Progenitor cell of endocrine pancreas (in vitro differentiated cells): ENCODE results near the gene ABCA10. TPM values are rescaled to one million over a fixed set of nuclear protein-coding genes. Genes with fewer than 3 reads are reported as not detected.
"Not testable (repeated sequence)": the region's sequence is repeated elsewhere in the genome, so short reads cannot be mapped to it uniquely, and the experiment has no call there.

ENCODE experiments used
- DNase-seq: peaks from one replicate; pipeline ENCODE4 v3.0.0; 2021; ENCODE audit warnings: low spot score; ENCODE audit not compliant: unreplicated experiment
- H3K27ac Mint-ChIP-seq: 2 replicates; pipeline ENCODE4 v1.8.0; 2021; ENCODE audit warnings: mild to moderate bottlenecking, moderate library complexity, mixed read lengths
- H3K27me3 Mint-ChIP-seq: 2 replicates; pipeline ENCODE4 v1.8.0; 2021; ENCODE audit warnings: mixed read lengths
- H3K36me3 Mint-ChIP-seq: 2 replicates; pipeline ENCODE4 v1.8.0; 2022; ENCODE audit warnings: mixed read lengths; ENCODE audit not compliant: insufficient read depth
- H3K4me1 Mint-ChIP-seq: 2 replicates; pipeline ENCODE4 v1.8.0; 2021; ENCODE audit warnings: low read depth, mixed read lengths
- H3K4me3 Mint-ChIP-seq: 2 replicates; pipeline ENCODE4 v1.8.0; 2021; ENCODE audit warnings: low read depth, mild to moderate bottlenecking, moderate library complexity, mixed read lengths
- H3K9me3 Mint-ChIP-seq: 2 replicates; pipeline ENCODE4 v1.8.0; 2021; ENCODE audit warnings: low read depth, mixed read lengths
- CTCF ChIP-seq: fragments of 200-600 bp; sonication (generic); IDR thresholded peaks from one replicate; pipeline ENCODE4 v1.5.0; 2021; ENCODE audit warnings: antibody characterized with exemption, mild to moderate bottlenecking; ENCODE audit not compliant: unreplicated experiment
- total RNA-seq: library from RNA; stranded (reverse); gene quantifications from 2 replicates; pipeline ENCODE4 v1.2.1, GENCODE V29; 2021

ABCA10 gene
- total RNA-seq, 1 donor from 2014 or later, result 0.17 TPM

DNA sequence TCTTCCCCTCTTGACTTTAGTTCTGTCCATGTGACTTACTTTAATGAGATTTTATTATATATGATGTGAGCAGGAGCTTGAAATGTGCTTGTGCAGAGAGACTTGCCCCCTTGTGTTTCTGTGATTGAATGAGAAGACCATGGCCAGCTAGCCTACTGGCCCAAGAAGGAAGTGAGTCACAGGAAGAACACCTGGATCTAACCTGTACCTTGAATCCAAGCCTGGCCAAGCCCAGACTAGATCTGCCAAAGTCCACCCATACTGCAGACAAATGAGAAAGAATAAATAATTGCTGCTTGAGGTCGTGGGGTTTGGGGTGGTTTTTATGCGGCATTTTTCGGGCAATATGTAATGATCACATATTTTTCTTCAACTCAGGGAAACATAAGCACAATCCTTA lies 9.6 kb downstream of the ABCA10 start:
- peaks cover 4% of the 10 kb centered on the region for H3K9me3 Mint-ChIP-seq
- no peak for DNase-seq
- H3K27ac Mint-ChIP-seq, result no peak overlapping the region
- peaks cover 15% of the 10 kb centered on the region for H3K4me1 Mint-ChIP-seq
- H3K27me3 Mint-ChIP-seq, result no peaks in the 10 kb centered on the region
- H3K4me3 Mint-ChIP-seq, result no peak overlapping the region
- TF ChIP-seq CTCF, result no peak
- no peaks in the 10 kb centered on the region for H3K36me3 Mint-ChIP-seq

- no peaks in the 10 kb centered on the region for H3K27me3 Mint-ChIP-seq
- no peak for TF ChIP-seq CTCF
- H3K27ac Mint-ChIP-seq, result no peak overlapping the region
- H3K4me3 Mint-ChIP-seq, result no peak overlapping the region
- H3K9me3 Mint-ChIP-seq, result peaks cover 15% of the 10 kb centered on the region
- no peaks in the 10 kb centered on the region for H3K36me3 Mint-ChIP-seq
- DNase-seq, result no peak
- H3K4me1 Mint-ChIP-seq, result no peaks in the 10 kb centered on the region
Observed at GRCh38 chr17:69213059-69213813, 15.4 kb downstream of the ABCA10 start.

- no peak overlapping the region for H3K4me3 Mint-ChIP-seq
Observed at GRCh38 chr17:69208640-69209039, 20.0 kb downstream of the ABCA10 start.

GRCh38 chr17:69207151-69207550 lies 21.5 kb downstream of the ABCA10 start:
- no peaks in the 10 kb centered on the region for H3K4me1 Mint-ChIP-seq
- peaks cover 8% of the 10 kb centered on the region for H3K9me3 Mint-ChIP-seq
- DNase-seq, result no peak
- no peaks in the 10 kb centered on the region for H3K36me3 Mint-ChIP-seq
- no peak overlapping the region for H3K4me3 Mint-ChIP-seq
- TF ChIP-seq CTCF, result no peak
- no peak overlapping the region for H3K27ac Mint-ChIP-seq
- no peaks in the 10 kb centered on the region for H3K27me3 Mint-ChIP-seq

More at GRCh38 chr17:69208640-69209039, 20.0 kb downstream of the ABCA10 start:
- DNase-seq, result no peak
- Mint-ChIP-seq H3K36me3 (no peaks in the 10 kb centered on the region), H3K4me1 (no peaks in the 10 kb centered on the region), H3K27me3 (no peaks in the 10 kb centered on the region), H3K27ac (no peak overlapping the region), H3K9me3 (peaks cover 15% of the 10 kb centered on the region)
- TF ChIP-seq CTCF, result no peak

- no peak for TF ChIP-seq CTCF
- H3K9me3 Mint-ChIP-seq, result peaks cover 4% of the 10 kb centered on the region
- no peaks in the 10 kb centered on the region for H3K36me3 Mint-ChIP-seq
- DNase-seq, result no peak
- no peaks in the 10 kb centered on the region for H3K27me3 Mint-ChIP-seq
- H3K4me3 Mint-ChIP-seq, result no peak overlapping the region
- no peaks in the 10 kb centered on the region for H3K4me1 Mint-ChIP-seq
- H3K27ac Mint-ChIP-seq, result no peak overlapping the region
Observed at GRCh38 chr17:69198238-69198637, 30.4 kb downstream of the ABCA10 start.

DNA sequence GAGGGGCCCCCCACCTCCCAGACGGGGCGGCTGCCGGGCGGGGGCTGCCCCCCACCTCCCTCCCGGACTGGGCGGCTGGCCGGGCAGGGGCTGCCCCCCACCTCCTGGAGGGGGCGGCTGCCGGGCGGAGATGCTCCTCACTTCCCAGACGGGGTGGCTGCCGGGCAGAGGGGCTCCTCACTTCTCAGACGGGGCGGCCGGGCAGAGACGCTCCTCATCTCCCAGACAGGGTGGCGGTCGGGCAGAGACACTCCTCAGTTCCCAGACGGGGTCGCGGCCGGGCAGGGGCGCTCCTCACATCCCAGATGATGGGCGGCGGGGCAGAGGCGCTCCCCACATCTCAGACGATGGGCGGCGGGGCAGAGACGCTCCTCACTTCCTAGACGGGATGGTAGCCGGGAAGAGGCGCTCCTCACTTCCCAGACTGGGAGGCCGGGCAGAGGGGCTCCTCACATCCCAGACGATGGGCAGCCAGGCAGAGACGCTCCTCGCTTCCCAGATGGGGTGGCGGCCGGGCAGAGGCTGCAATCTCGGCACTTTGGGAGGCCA lies 32.4 kb downstream of the ABCA10 start:
- DNase-seq, H3K36me3 Mint-ChIP-seq, H3K27me3 Mint-ChIP-seq, H3K9me3 Mint-ChIP-seq, H3K4me3 Mint-ChIP-seq, H3K4me1 Mint-ChIP-seq, H3K27ac Mint-ChIP-seq: not testable (repeated sequence)
